ENCODE data around the gene HLA-DPB1.

HLA-DPB1 gene

GRCh38 chr6:33034554-33034953 is 41.2 kb upstream of the HLA-DPB1 start:
- TF ChIP-seq FOXM1 (IDR thresholded peaks at IDR 0.05; ENCODE audit: borderline replicate concordance, low read depth) = no peak
- no peak for TF ChIP-seq EP300 (IDR thresholded peaks at IDR 0.05; ENCODE audit: borderline replicate concordance)
- no peak for TF ChIP-seq TAF1 (IDR thresholded peaks at IDR 0.05; ENCODE audit: low read depth)
- no peak for TF ChIP-seq RAD21 (IDR thresholded peaks at IDR 0.05; ENCODE audit: low read depth)
- no peak for TF ChIP-seq YY1 (IDR thresholded peaks at IDR 0.05; ENCODE audit: low read depth)
- TF ChIP-seq TCF12 (IDR thresholded peaks at IDR 0.05; ENCODE audit: low read depth) = no peak
- no peak for TF ChIP-seq EGR1 (IDR thresholded peaks at IDR 0.05)
- TF ChIP-seq NFIC (IDR thresholded peaks at IDR 0.05) = no peak

DNA sequence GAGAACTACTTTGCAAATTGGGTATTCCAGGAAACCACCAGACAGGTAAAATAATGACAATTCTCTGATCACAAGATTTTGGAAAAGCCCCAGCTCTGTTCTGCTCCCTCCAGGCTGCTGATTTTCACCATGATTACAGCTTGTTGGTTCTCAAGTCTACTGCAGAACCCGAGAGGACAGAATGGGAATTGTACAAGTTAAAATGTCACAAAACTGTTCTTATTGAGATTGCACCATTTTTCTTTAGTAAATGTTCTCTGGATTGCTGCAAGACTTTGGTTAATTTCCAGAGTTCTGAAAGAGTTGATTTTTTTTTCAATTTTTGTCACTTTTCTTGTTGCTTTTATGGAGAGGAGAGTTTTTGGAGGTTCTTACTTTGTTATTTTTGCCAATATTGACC is 39.3 kb upstream of the HLA-DPB1 start:
- no peak for TF ChIP-seq CEBPB (IDR thresholded peaks at IDR 0.05)
- TF ChIP-seq REST (IDR thresholded peaks at IDR 0.05; ENCODE audit: low read depth) = no peak
- TF ChIP-seq RAD21 (IDR thresholded peaks at IDR 0.05; ENCODE audit: low read depth) = no peak
- no peak for TF ChIP-seq ZBTB7A (IDR thresholded peaks at IDR 0.05; ENCODE audit: low read depth)
- TF ChIP-seq, protein P1, sequence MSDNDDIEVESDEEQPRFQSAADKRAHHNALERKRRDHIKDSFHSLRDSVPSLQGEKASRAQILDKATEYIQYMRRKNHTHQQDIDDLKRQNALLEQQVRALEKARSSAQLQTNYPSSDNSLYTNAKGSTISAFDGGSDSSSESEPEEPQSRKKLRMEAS (IDR thresholded peaks at IDR 0.05) = no peak
- no peak for TF ChIP-seq CREB1 (IDR thresholded peaks at IDR 0.05; ENCODE audit: low read depth)
- TF ChIP-seq TEAD4 (IDR thresholded peaks at IDR 0.05) = no peak
- TF ChIP-seq EGR1 (IDR thresholded peaks at IDR 0.05) = no peak
- TF ChIP-seq, protein P2, sequence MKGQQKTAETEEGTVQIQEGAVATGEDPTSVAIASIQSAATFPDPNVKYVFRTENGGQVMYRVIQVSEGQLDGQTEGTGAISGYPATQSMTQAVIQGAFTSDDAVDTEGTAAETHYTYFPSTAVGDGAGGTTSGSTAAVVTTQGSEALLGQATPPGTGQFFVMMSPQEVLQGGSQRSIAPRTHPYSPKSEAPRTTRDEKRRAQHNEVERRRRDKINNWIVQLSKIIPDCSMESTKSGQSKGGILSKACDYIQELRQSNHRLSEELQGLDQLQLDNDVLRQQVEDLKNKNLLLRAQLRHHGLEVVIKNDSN (IDR thresholded peaks at IDR 0.05) = no peak
- TF ChIP-seq TCF12 (IDR thresholded peaks at IDR 0.05; ENCODE audit: low read depth) = no peak
- TF ChIP-seq FOXM1 (IDR thresholded peaks at IDR 0.05; ENCODE audit: borderline replicate concordance, low read depth) = no peak
- TF ChIP-seq YY1 (IDR thresholded peaks at IDR 0.05; ENCODE audit: low read depth) = no peak
- no peak for TF ChIP-seq TAF1 (IDR thresholded peaks at IDR 0.05; ENCODE audit: low read depth)
- TF ChIP-seq EP300 (IDR thresholded peaks at IDR 0.05; ENCODE audit: borderline replicate concordance) = no peak
- no peak for TF ChIP-seq NFIC (IDR thresholded peaks at IDR 0.05)

DNA sequence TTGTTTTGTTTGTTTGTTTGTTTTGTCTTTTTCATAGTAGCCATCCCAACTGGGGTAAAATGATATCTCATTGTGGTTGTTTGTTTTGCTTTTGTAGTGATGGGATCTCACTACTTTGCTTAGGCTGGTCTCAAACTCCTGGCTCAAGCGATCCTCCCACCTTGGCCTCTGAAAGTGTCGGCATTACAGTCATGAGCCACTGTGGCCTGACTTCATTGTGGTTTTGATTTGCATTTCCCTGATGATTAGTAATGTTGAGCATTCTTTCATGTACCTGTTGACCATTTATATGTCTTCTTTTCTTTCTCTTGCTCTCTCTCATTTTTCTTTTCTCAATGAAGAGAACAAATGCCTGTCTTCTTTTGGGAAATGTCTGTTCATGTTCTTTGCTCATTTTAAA is 35.6 kb upstream of the HLA-DPB1 start:
- TF ChIP-seq CREB1 (IDR thresholded peaks at IDR 0.05; ENCODE audit: low read depth) = no peak
- no peak for TF ChIP-seq TAF1 (IDR thresholded peaks at IDR 0.05; ENCODE audit: low read depth)
- TF ChIP-seq FOXM1 (IDR thresholded peaks at IDR 0.05; ENCODE audit: borderline replicate concordance, low read depth) = no peak
- TF ChIP-seq TCF12 (IDR thresholded peaks at IDR 0.05; ENCODE audit: low read depth) = no peak
- no peak for TF ChIP-seq EP300 (IDR thresholded peaks at IDR 0.05; ENCODE audit: borderline replicate concordance)
- no peak for TF ChIP-seq ZBTB7A (IDR thresholded peaks at IDR 0.05; ENCODE audit: low read depth)
- no peak for TF ChIP-seq TEAD4 (IDR thresholded peaks at IDR 0.05)
- no peak for TF ChIP-seq CEBPB (IDR thresholded peaks at IDR 0.05)
- no peak for TF ChIP-seq EGR1 (IDR thresholded peaks at IDR 0.05)

GRCh38 chr6:33049323-33050013 is 26.3 kb upstream of the HLA-DPB1 start:
- no peak for TF ChIP-seq TAF1 (IDR thresholded peaks at IDR 0.05; ENCODE audit: low read depth)
- TF ChIP-seq EP300 (IDR thresholded peaks at IDR 0.05; ENCODE audit: borderline replicate concordance) = no peak
- TF ChIP-seq, protein P1 (IDR thresholded peaks at IDR 0.05) = no peak
- TF ChIP-seq RAD21 (IDR thresholded peaks at IDR 0.05; ENCODE audit: low read depth) = no peak
- TF ChIP-seq, protein P2 (IDR thresholded peaks at IDR 0.05) = no peak
- no peak for TF ChIP-seq FOXM1 (IDR thresholded peaks at IDR 0.05; ENCODE audit: borderline replicate concordance, low read depth)
- no peak for TF ChIP-seq NFIC (IDR thresholded peaks at IDR 0.05)
- TF ChIP-seq CEBPB (IDR thresholded peaks at IDR 0.05) = no peak
- no peak for TF ChIP-seq CREB1 (IDR thresholded peaks at IDR 0.05; ENCODE audit: low read depth)
- no peak for TF ChIP-seq TEAD4 (IDR thresholded peaks at IDR 0.05)

DNA sequence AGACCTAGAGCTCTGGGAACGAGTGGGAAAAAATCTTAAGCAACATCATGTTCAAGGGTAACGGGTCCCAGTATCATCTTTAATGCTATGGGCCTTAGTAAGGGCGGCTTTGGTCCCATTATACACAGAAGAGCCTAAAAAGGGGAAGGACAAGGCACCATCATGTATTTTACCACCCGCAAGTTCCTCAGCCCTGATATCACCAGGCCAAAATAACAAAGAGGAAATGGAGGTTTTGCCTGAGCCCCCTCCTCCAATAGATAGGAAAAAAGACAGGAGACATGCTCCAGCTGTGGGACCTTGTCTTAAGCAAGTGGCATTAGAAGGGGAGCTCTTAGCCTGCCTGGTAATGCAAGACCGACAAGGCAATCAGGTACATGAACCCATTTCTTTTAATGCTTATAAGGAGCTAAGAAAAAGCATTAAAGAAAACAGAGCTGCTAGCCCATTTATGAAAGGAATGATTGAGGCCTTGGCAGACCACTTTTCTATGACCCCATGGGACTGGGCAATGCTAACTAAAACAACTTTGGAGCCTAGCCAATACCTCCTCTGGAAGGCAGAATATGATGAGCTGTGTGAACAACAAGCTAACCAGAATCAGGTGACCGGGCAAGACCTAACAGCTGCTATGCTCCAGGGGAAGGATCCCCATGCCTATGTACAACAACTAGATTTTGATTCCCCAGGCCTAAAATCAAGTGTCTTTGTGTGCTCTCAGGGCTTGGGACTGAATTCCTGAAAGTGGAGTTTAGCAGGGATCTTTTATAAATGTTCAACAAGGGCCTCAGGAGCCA is 25.6 kb upstream of the HLA-DPB1 start:
- TF ChIP-seq CREB1 (IDR thresholded peaks at IDR 0.05; ENCODE audit: low read depth) (no peak), YY1 (IDR thresholded peaks at IDR 0.05; ENCODE audit: low read depth) (no peak), REST (IDR thresholded peaks at IDR 0.05; ENCODE audit: low read depth) (no peak), NFIC (IDR thresholded peaks at IDR 0.05) (no peak), EP300 (IDR thresholded peaks at IDR 0.05; ENCODE audit: borderline replicate concordance) (no peak), TEAD4 (IDR thresholded peaks at IDR 0.05) (no peak), RAD21 (IDR thresholded peaks at IDR 0.05; ENCODE audit: low read depth) (no peak), ZBTB7A (IDR thresholded peaks at IDR 0.05; ENCODE audit: low read depth) (no peak), TAF1 (IDR thresholded peaks at IDR 0.05; ENCODE audit: low read depth) (no peak), CEBPB (IDR thresholded peaks at IDR 0.05) (no peak), TCF12 (IDR thresholded peaks at IDR 0.05; ENCODE audit: low read depth) (no peak)
- TF ChIP-seq, protein P2 (IDR thresholded peaks at IDR 0.05) = no peak
- TF ChIP-seq, protein P1 (IDR thresholded peaks at IDR 0.05) = no peak
